ENCODE results near the gene PYY.

PYY gene

DNA sequence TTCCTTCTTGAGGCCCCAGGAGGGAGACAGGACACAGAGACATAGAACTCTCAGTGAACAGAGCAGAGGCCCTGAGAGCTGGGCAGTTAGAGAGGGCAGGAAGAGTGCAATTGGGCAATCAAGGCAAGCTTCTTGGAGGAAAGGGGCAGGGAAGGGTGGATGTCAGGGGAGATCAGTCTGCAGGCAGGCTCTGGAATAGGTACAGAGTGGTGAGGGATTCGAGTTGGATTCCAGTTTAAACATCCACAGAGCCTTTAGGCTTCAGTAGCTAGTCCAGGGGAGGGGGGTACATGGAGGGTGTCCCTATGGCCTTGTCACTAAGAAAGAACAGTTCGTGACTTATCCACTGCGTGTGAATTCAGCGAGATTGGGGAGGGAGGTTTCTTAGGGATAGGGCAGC, 2.0 kb downstream of the PYY start:
- H3K79me1 ChIP-seq (ENCODE audit: low read length), result no peaks in the 10 kb centered on the region
- H3K14ac ChIP-seq (ENCODE audit: low read length), result no peak overlapping the region
- H4K12ac ChIP-seq (ENCODE audit: low read depth, low read length), result no peak overlapping the region
- no peak overlapping the region for H4K91ac ChIP-seq (ENCODE audit: low read depth, low read length)
- no peak overlapping the region for H2BK120ac ChIP-seq (ENCODE audit: insufficient read depth, low read length, poor library complexity)
- no peak overlapping the region for H3K9ac ChIP-seq (ENCODE audit: low read length)
- H3K4me1 ChIP-seq (ENCODE audit: control insufficient read depth in 1 of 2, insufficient read depth in 2 of 2, low read length in 2 of 2), result peaks cover 5 to 11% of the 10 kb centered on the region in 2 experiments
- no peak overlapping the region for H2AFZ ChIP-seq (ENCODE audit: insufficient read depth, low read length, poor library complexity)
- WGBS (ENCODE audit: extremely low coverage, insufficient coverage, insufficient read length), result no CpG with 5 or more reads among the region's 4 CpGs
- H3K4me3 ChIP-seq (ENCODE audit: low read depth, low read length), result no peak overlapping the region
- H3K4me2 ChIP-seq (ENCODE audit: low read length), result no peak overlapping the region
- no peak overlapping the region for H3K18ac ChIP-seq (ENCODE audit: low read length)
- H3K36me3 ChIP-seq (ENCODE audit: control insufficient read depth in 1 of 2, insufficient read depth in 2 of 2, low read length in 2 of 2), result no peaks in the 10 kb centered on the region
- no peak overlapping the region for H3K4ac ChIP-seq (ENCODE audit: low read depth, low read length)
- DNase-seq, result no peak
- no peak overlapping the region for H3K27ac ChIP-seq (ENCODE audit: low read depth, low read length)
- peaks cover 32% of the 10 kb centered on the region for H3K27me3 ChIP-seq (ENCODE audit: insufficient read depth, low read length)
- H2BK5ac ChIP-seq (ENCODE audit: low read depth, low read length, poor library complexity), result no peak overlapping the region
- H3K79me2 ChIP-seq (ENCODE audit: control insufficient read depth, insufficient read depth, low read length, poor library complexity), result no peaks in the 10 kb centered on the region
- peaks cover 4% of the 10 kb centered on the region for H3K9me3 ChIP-seq (ENCODE audit: insufficient read depth, low read depth, low read length)
- H2AK5ac ChIP-seq (ENCODE audit: low read length), result no peak overlapping the region
- H3K23ac ChIP-seq (ENCODE audit: low read length), result no peak overlapping the region
- no peak overlapping the region for H4K8ac ChIP-seq (ENCODE audit: low read depth, low read length)
- H2BK12ac ChIP-seq (ENCODE audit: low read length), result no peak overlapping the region

DNA sequence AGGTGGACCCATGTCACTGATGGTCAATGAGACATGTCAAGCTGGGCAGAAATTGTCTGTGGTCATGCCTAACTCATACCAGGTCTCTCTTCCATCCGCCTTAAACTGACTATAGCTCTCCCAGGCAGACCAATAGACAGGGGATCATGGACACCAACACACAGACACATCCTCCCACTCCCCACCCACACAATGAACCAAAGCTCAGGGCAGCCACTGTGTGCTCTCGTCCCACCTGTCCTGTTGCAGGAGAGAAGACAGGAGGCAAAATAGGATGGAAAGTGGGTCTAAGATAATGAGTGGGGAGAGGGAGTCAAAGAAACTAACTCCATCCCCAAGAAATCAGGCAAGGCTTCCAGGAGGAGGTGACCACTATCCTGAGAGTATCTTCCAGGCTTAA, 3.2 kb downstream of the PYY start:
- no peak overlapping the region for H2BK120ac ChIP-seq (ENCODE audit: insufficient read depth, low read length, poor library complexity)

DNA sequence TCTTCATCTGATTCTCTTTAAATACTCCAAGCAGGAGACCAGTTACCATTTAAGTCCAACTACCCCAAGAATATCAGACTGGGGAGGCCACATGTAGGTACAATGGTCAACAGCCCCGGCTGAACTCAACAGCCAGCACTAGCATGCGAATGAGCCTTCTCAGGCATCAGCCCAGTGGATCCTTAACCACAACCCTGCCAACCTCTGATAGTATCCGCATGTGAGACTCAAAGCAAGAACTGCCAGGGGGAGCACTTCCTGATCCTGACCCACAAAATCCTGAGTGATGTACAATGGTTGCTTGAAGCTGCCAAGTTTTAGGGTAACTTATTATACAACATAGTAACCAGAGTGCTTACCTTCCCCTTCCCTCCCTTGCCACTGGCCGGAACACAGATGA, 4.0 kb downstream of the PYY start:
- no peak overlapping the region for H4K12ac ChIP-seq (ENCODE audit: low read depth, low read length)
- WGBS (ENCODE audit: extremely low coverage, insufficient coverage, insufficient read length), result no CpG with 5 or more reads among the region's 4 CpGs

More for the DNA sequence above, 3.2 kb downstream of the PYY start:
- peaks cover 5 to 11% of the 10 kb centered on the region in 2 experiments for H3K4me1 ChIP-seq (ENCODE audit: control insufficient read depth in 1 of 2, insufficient read depth in 2 of 2, low read length in 2 of 2)
- H2AK5ac ChIP-seq (ENCODE audit: low read length), result no peak overlapping the region
- no peak overlapping the region for H2BK5ac ChIP-seq (ENCODE audit: low read depth, low read length, poor library complexity)
- no peak overlapping the region for H4K8ac ChIP-seq (ENCODE audit: low read depth, low read length)
- no peaks in the 10 kb centered on the region for H3K79me2 ChIP-seq (ENCODE audit: control insufficient read depth, insufficient read depth, low read length, poor library complexity)
- H3K14ac ChIP-seq (ENCODE audit: low read length), result no peak overlapping the region
- H3K4me2 ChIP-seq (ENCODE audit: low read length), result no peak overlapping the region
- no peak overlapping the region for H3K23ac ChIP-seq (ENCODE audit: low read length)
- H3K9me3 ChIP-seq (ENCODE audit: insufficient read depth, low read depth, low read length), result peaks cover 2% of the 10 kb centered on the region
- no CpG with 5 or more reads among the region's 2 CpGs for WGBS (ENCODE audit: extremely low coverage, insufficient coverage, insufficient read length)
- H3K27me3 ChIP-seq (ENCODE audit: insufficient read depth, low read length), result peaks cover 32% of the 10 kb centered on the region
- H3K9ac ChIP-seq (ENCODE audit: low read length), result no peak overlapping the region
- no peak overlapping the region for H3K18ac ChIP-seq (ENCODE audit: low read length)
- DNase-seq, result no peak
- no peaks in the 10 kb centered on the region for H3K36me3 ChIP-seq (ENCODE audit: control insufficient read depth in 1 of 2, insufficient read depth in 2 of 2, low read length in 2 of 2)
- no peak overlapping the region for H3K4me3 ChIP-seq (ENCODE audit: low read depth, low read length)
- H2BK12ac ChIP-seq (ENCODE audit: low read length), result no peak overlapping the region
- no peak overlapping the region for H4K12ac ChIP-seq (ENCODE audit: low read depth, low read length)
- no peak overlapping the region for H3K27ac ChIP-seq (ENCODE audit: low read depth, low read length)
- no peak overlapping the region for H4K91ac ChIP-seq (ENCODE audit: low read depth, low read length)
- no peaks in the 10 kb centered on the region for H3K79me1 ChIP-seq (ENCODE audit: low read length)
- H2AFZ ChIP-seq (ENCODE audit: insufficient read depth, low read length, poor library complexity), result no peak overlapping the region
- H3K4ac ChIP-seq (ENCODE audit: low read depth, low read length), result no peak overlapping the region

DNA sequence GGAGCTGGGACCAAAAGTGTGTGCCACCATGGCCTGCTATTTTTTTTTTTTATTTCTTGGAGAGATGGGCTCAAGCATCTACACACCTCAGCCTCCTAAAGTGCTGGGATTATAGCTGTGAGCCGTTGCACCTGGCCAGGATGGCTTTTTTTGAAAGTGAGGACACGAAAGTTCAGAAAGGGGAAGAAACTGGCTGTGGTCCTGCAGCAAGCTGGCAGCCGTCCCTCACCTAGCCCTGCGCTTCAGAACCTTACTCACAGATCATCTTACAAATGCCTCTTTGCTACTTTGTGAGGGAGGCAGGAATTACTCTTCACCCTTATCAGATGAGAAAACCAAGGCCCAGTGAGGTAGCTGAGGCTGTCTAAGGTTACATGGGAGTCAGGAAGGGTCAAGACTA, 7.0 kb downstream of the PYY start:
- Histone ChIP-seq H4K91ac (ENCODE audit: low read depth, low read length) (no peak overlapping the region), H2BK120ac (ENCODE audit: insufficient read depth, low read length, poor library complexity) (no peak overlapping the region), H2AFZ (ENCODE audit: insufficient read depth, low read length, poor library complexity) (no peak overlapping the region), H3K18ac (ENCODE audit: low read length) (no peak overlapping the region), H3K4me3 (ENCODE audit: low read depth, low read length) (no peak overlapping the region), H3K79me2 (ENCODE audit: control insufficient read depth, insufficient read depth, low read length, poor library complexity) (no peaks in the 10 kb centered on the region), H3K36me3 (ENCODE audit: control insufficient read depth in 1 of 2, insufficient read depth in 2 of 2, low read length in 2 of 2) (no peaks in the 10 kb centered on the region), H3K9ac (ENCODE audit: low read length) (no peak overlapping the region), H3K4ac (ENCODE audit: low read depth, low read length) (no peak overlapping the region), H3K4me2 (ENCODE audit: low read length) (no peak overlapping the region), H3K79me1 (ENCODE audit: low read length) (no peaks in the 10 kb centered on the region), H3K9me3 (ENCODE audit: insufficient read depth, low read depth, low read length) (no peaks in the 10 kb centered on the region), H3K27me3 (ENCODE audit: insufficient read depth, low read length) (peaks cover 3% of the 10 kb centered on the region), H3K14ac (ENCODE audit: low read length) (no peak overlapping the region), H4K12ac (ENCODE audit: low read depth, low read length) (no peak overlapping the region), H3K27ac (ENCODE audit: low read depth, low read length) (no peak overlapping the region), H2AK5ac (ENCODE audit: low read length) (no peak overlapping the region), H2BK12ac (ENCODE audit: low read length) (no peak overlapping the region), H3K4me1 (ENCODE audit: control insufficient read depth in 1 of 2, insufficient read depth in 2 of 2, low read length in 2 of 2) (no peaks in the 10 kb centered on the region), H2BK5ac (ENCODE audit: low read depth, low read length, poor library complexity) (no peak overlapping the region), H3K23ac (ENCODE audit: low read length) (no peak overlapping the region), H4K8ac (ENCODE audit: low read depth, low read length) (no peak overlapping the region)
- WGBS (ENCODE audit: extremely low coverage, insufficient coverage, insufficient read length), result no CpG with 5 or more reads among the region's 4 CpGs
- no peak for DNase-seq

More for the DNA sequence above, 4.0 kb downstream of the PYY start:
- no peak for DNase-seq
- no peak overlapping the region for H2BK5ac ChIP-seq (ENCODE audit: low read depth, low read length, poor library complexity)
- H3K27ac ChIP-seq (ENCODE audit: low read depth, low read length), result no peak overlapping the region
- no peak overlapping the region for H3K4me3 ChIP-seq (ENCODE audit: low read depth, low read length)
- H3K9me3 ChIP-seq (ENCODE audit: insufficient read depth, low read depth, low read length), result peaks cover 2% of the 10 kb centered on the region
- no peaks in the 10 kb centered on the region for H3K79me1 ChIP-seq (ENCODE audit: low read length)
- no peak overlapping the region for H2BK120ac ChIP-seq (ENCODE audit: insufficient read depth, low read length, poor library complexity)
- no peak overlapping the region for H3K18ac ChIP-seq (ENCODE audit: low read length)
- H3K4me2 ChIP-seq (ENCODE audit: low read length), result no peak overlapping the region
- H3K36me3 ChIP-seq (ENCODE audit: control insufficient read depth in 1 of 2, insufficient read depth in 2 of 2, low read length in 2 of 2), result no peaks in the 10 kb centered on the region
- no peaks in the 10 kb centered on the region for H3K79me2 ChIP-seq (ENCODE audit: control insufficient read depth, insufficient read depth, low read length, poor library complexity)
- H3K27me3 ChIP-seq (ENCODE audit: insufficient read depth, low read length), result peaks cover 32% of the 10 kb centered on the region
- H2AFZ ChIP-seq (ENCODE audit: insufficient read depth, low read length, poor library complexity), result no peak overlapping the region
- no peak overlapping the region for H2BK12ac ChIP-seq (ENCODE audit: low read length)
- H3K23ac ChIP-seq (ENCODE audit: low read length), result no peak overlapping the region
- H4K91ac ChIP-seq (ENCODE audit: low read depth, low read length), result no peak overlapping the region
- no peak overlapping the region for H3K14ac ChIP-seq (ENCODE audit: low read length)
- no peak overlapping the region for H3K9ac ChIP-seq (ENCODE audit: low read length)
- no peak overlapping the region for H2AK5ac ChIP-seq (ENCODE audit: low read length)
- peaks cover 5 to 11% of the 10 kb centered on the region in 2 experiments for H3K4me1 ChIP-seq (ENCODE audit: control insufficient read depth in 1 of 2, insufficient read depth in 2 of 2, low read length in 2 of 2)
- no peak overlapping the region for H4K8ac ChIP-seq (ENCODE audit: low read depth, low read length)
- H3K4ac ChIP-seq (ENCODE audit: low read depth, low read length), result no peak overlapping the region

Measured in trophoblast cell (in vitro differentiated cells and primary cell).